Dermis microvascular lymphatic vessel endothelial cell (primary cell): ENCODE data around the gene SMARCD3. TPM values are rescaled to one million over a fixed set of nuclear protein-coding genes. Genes with fewer than 3 reads are reported as not detected.

Source experiments
- DNase-seq, 2 donors: peaks; one replicate each; pipeline versions ENCODE4 v3.0.0 to v3.0.0-alpha.2; 2010; ENCODE audit warnings: low read depth in 2 of 2
- total RNA-seq: library from RNA; depleted of rRNA; stranded (reverse); fragments of >200 nt; gene quantifications from 2 replicates; pipeline ENCODE4 v1.2.1, GENCODE V29; 2014

Gene SMARCD3
- total RNA-seq, 1 donor from 2014 or later: 1.8 TPM

DNA sequence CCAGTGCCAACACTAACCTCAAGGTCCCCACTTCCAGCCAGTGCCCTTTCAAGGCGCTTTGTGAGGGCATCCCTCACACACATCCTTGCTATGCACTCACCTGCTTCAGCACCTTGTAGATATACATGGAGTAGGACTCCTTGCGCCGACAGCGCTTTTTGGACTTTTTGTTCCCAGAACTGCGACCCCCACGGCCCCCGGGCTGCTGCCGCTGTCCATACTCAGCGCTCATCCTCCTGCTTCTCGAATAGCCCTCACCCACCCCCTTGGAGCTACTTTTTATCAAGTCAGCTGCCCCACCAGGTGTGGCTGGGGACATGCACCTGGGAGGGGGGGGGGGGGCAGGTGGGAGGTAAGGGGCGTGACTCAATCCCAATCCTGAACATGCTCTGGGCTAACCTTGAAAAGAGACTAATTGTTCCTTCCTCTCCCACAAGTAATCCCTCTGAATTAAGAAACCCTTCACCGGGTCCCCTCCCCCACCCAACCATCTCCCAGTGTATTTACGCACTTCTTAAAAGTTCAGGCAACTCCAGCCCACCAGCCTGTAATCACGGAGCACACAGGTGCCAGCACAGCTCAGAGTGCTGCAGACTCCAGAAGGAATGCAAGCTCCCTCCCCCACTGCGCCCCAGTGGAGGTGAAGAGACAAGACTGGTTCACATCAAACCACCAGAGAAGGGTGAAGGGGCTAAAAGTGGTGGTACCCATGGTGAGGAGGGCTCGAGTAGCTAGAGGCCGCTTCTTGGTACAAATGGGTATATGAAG, 38.2 kb downstream of the SMARCD3 start, which contains the start of gene H2BK1:
Gene H2BK1, minus strand, starts transcription at position 402 of the 768 bp plus-strand sequence. Its CDS starts 170 bp downstream, at position 232.
- DNase-seq: no peak

DNA sequence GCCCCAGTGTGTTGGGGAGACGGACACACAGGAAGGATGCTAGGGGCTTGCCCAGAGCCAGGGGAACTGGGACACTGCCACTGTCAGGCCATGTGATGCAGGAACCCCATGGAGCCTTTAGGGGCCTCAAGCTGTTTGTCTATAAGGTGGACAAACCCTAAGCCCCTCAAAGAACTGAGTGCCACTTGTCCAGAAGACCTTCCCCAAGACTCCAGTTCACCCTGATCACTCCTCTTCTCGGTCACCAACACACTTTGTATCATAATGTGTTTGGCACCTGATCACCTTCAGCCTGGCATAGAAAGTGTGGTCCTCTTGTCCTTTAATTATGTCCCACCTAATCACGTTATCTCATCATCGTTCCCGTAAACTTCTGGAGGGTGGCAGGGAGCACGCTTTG, 38.9 kb downstream of the SMARCD3 start:
- no peak for DNase-seq

DNA sequence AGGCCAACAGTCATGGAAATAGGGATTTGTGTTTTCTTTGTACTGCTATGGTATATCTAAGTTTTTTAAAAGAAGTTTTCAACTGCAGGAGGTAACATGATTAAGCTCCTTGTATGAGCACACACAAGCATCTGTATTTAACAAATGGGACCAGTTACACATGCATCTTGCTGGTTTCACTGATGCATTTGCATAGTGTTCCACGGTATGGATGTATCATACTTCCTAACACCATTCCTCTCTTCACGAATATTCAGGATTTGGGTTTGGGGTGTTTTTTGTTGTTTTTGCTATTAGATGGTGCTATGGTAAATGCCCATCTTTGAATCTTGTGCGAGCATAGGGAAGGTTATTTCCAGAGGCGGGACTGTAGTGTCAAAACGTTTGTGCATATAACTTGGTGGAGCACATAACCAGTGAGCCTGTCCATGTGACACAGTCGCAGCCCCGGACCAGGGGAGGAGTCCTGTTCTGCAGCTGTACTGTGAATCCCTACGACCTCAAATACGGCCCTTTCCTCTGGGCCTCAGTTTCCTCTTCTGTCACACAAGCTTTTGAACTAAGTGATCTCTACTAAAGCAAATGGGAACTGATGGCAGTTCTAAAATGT, 40.1 kb downstream of the SMARCD3 start:
- no peak for DNase-seq

DNA sequence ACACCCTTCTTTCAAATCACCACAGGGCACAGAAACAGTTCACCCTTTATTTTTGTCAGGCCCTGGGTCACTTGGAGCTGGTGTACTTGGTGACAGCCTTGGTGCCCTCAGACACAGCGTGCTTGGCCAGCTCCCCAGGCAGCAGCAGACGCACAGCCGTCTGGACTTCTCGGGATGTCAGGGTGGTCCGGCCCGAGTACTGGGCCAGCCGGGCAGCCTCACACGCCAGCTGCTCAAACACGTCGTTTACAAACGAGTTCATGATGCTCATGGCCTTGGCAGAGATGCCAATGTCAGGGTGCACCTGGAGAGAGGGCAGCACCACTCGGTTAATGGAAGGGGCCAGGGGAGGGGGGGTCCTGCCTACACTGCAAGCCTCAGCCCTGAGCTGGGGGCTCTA, 40.7 kb downstream of the SMARCD3 start:
- DNase-seq: no peak

DNA sequence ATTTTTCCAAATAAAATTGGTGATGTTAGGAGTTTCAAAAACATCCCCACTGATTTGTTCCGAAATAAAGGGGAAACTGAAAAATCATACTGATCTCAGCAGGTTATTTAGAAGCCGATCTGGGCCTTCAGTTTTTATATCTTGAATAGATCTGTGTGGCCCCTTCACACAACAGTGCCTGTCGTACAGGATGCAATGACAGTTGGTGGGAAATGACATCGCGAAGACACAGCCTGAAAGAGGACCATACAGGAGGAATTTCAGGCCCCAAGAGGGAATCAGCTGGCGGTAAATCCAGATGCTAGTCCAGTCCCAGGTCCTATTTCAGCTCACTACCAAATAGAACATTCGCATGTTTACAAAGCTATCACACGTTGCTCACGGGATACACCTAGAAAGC, 41.2 kb downstream of the SMARCD3 start:
- DNase-seq: no peak

DNA sequence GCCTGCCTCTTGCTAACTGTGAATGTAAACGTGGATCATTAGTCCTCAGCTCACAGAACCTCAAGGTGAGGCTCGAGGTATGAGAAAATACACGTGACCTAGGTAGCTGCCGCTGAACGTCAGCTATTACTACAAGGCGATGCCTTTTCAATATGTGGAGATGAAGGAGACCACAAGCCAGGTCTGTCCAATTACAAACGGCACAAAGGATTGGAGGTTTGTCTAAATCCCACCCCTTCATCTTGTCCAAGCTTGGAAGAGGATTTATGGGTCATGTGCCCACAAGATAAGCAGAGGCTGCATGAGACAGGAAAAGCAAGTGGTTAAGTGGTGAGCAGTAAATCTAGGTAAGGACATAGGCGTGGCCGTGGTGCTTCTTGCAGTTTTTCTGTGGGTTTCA, 41.6 kb downstream of the SMARCD3 start:
- DNase-seq: no peak

DNA sequence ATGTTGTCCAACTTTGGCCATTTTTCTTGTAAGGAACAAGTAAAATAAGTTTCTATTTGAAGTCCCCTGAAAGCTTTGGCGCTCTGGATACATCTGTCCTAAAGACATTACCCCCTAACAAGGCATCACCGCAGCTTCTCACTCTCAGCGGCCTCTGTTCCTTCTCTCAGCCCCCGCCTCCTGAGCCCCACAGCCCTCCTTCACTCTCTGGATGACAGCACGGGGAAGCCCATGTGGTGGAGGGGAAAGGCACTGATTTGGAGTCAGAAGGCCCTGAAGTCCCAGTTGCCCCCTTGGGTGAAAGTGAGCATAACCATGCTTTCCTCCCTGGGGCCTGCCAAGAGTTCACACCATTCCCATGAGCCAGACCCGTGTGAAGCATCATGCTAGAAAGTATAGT, 42.8 kb downstream of the SMARCD3 start:
- DNase-seq: no peak

DNA sequence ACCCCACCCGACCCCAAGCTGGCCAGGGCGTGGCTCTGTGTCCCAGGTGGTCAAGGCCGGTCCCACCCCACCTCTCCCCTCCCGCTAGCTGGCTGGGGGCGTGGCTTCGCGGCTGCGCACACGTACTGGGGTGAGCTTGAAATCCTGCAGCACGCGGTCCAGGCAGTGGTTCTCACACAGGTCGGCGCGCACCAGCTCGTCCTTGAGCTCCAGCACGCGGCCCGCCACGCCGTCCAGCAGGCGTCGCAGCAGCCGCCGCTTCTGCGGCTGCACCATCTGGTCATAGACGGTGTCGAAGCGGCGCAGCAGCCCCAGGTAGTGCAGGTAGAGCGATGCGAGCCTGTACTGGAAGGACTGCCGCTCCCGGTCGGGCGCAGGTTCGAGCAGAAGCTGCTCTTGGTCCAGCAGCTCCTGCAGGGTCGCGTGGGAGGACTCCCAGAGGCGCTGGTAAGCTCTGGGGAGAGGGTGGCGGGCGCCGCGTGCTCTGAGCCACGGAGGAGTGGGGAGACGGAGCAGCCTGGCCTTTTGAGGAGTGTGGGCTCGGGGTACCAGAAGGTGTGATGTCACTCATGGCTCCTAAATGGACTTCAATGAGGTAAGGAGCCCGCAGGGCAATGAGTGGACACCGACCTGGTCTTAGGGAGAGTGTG, 44.0 kb downstream of the SMARCD3 start:
- no peak for DNase-seq

DNA sequence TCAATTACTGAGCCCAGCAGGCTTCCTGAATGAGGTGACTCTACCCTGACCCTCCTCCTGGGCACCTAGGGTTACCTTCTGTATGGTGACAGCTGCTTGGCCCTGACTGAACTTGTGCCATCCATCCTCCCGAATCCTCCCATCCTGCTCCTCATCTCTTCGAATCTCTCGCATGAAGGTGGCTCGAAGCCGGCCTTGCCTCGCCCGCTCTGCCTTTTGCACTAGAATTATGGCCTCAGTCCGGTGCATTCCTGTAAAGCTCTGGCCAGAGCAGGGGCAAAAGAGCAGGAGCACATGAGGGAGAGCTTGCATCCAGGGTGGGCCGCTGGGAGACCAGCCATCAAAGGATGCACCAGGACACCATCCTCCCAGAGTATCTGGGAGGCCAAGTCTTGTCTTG, 45.7 kb downstream of the SMARCD3 start:
- no peak for DNase-seq

DNA sequence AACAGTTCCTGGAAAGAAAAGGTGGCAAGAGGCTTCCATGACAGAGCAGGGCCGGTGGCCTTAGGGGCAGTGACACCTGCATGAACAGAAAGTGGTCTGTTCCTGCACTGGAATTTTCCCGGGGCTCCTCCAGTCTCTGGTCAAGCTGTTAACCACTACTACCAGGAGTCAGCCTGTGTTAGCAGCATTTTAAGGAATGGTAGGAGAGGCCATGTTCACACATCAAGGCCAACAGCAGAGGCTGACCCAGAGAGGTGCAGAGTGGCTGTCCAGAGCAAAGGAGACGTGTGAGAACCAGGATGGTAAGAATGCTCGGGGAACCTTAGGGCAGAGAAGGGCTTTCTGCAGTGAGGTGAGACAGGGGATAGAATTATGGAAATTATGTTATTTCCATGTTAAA, 46.7 kb downstream of the SMARCD3 start:
- DNase-seq: no peak

DNA sequence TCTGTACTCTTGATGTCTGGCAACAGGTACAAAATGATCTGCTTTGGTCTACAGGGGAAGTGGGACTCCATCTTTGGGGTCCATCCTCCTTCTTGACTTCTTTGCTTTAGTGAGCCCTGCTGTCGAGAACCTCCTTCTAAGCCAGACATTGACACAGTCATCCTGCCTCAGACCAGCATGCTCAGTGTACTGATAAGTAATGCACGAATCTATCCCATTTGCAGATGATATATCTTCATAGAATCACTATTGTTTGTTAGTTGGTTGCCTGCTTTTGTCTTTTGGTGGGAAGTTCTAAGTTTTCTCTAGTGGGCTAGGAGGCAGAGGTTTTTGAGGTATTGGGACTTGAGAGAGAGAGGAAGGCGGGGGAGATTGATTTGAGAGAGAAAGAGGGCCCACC, 47.1 kb downstream of the SMARCD3 start:
- DNase-seq: no peak

DNA sequence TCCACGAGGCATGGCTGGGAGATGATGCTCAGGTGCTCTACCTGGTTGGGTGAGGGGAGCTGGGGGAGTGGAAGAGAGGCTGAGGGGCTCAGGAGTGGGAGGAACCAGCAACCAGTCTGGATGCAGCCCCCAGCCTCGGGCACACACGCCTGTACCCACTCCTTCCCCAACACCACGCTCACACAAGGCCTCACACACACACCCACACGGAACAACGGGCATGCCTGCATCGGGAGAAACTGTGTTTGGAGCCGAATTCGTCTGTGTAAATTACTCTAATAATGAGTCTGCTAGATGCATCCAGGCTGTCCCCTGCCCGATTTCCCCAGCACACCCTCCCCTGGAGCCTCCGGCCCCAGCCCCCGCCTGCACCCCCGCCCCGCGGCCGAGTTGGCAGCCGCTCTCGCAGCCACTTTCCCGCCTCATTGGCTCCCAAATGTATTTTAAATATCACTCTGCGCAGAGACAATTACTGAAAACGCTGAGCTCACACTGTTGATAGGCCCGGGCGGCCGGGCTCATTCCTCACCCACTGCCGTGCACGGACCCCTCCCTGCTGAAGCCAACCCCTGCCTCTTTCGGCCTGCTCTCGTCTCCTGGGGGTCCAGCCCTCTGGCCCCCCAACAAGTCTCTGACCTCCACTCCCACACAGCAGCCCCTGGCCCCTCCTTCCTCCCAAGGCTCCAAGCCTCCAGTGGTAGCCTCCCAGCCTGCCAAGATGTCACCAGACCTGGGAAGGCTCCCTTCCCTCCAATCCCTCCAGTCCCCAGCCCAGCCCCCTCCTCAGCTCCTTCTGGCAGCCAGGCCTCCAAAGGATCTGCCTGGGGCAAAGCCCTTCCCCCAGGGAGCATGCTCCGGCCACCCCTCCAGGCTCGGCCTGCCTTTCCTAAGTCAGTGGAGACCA, 49.3 kb downstream of the SMARCD3 start:
- no peak for DNase-seq

DNA sequence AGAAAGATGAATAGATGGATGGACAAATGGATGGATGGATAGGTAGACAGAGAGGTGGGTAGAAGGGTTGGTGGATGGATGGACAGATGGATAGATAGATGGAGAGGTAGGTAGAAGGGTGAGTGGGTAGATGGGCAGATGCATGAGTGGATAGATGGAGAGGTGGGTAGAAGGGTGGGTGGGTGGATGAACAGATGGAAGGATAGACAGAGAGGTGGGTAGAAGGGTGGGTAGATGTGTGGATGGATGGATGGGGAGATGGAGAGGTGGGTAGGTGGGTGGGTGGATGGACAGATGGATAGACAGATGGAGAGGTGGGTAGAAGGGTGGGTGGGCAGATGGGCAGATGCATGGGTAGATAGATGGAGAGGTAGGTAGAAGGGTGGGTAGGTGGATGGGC, 50.6 kb downstream of the SMARCD3 start:
- no peak for DNase-seq

DNA sequence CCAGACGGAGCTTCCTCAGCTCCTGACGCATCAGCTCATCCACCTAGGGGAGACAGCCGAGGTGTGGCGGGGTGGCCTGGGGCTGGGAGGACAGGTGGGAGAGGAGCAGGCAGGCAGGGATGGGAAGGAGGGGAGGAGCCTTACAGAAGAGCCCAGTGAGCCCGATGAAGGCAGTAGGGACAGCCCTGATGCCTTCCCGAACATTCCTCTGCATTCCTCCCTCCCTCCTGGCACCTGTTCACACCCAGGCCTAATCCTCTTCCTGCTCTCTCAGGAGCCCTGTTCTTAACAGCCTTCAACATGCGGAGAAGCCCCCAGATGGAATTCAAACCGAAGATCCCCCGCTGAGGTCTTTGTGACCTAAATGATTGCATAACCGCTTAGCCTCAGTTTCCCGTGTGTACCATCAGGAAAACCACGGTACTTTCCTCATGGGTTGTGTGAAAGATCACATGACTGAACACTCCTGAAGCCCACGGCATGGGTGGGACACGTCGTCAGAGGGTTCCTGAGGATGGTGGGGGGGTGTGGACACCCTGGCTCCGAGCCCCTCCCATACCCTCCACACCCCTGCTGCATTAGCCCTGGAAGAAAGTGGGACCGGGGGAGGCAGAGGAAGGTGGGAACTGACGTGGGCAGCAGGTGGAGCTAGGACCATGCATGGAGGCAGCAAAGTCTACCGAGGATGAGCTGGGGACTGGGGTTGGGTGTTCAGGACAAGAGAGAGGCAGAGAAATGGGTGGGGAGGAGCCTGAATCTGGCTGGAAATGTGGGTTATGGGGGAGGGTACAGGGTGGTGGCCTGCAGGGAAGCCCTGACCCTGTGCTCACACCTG, 52.7 kb downstream of the SMARCD3 start:
- no peak for DNase-seq

DNA sequence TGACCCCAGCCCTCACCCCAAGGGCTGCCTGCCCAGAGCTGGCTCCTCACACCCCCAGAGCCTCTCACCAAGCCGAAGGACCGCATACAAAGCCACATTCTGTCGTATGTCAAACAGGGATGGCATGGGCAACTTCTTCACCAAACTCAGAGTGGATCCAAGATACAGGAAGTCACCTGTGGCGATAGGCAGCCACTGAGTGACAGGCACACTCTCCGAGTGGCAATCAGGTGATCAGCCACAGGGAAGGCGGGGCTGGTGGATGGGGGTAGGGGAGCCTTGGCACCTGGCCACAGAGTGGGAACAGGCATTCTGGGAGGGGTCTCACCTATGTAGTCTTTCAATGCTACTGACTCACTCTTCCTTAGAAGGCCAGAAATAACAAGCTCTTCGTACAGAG, 54.3 kb downstream of the SMARCD3 start:
- DNase-seq: no peak

DNA sequence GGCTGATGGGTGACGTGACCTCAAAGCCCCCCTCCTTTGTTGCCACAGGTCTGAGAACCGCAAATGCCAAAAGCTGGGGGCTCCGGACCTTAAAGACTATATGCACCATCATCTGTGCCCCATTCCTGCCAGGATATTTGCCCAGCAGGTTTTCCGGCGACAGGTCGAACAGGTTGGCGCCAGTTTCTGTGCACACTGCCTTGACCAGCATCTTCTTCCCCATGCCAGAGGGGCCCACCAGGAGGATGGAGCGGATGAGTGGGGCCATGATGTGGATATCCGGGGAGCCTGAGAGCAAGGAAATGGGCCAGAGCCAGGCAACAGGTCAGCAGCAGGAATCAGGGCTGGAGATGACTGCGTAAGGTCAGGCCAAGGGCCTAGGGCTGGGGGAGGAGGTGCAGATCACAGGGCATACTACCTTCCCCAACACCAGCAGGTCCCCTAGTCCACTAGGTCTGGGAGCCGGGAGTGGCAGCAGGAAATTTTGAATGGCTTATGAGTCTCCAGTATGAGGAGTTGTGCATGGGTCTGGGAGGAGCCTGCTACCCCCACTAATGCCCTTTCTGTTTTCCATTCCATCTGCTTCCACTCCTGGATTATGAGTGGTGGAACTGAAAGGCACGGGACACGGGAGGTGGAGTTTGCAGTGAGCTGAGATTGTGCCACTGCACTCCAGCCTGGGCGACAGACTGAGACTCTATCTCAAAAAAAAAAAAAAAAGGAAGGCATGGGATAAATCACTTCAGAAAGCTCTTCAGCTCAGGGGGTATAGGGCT, 55.1 kb downstream of the SMARCD3 start:
- DNase-seq: no peak

DNA sequence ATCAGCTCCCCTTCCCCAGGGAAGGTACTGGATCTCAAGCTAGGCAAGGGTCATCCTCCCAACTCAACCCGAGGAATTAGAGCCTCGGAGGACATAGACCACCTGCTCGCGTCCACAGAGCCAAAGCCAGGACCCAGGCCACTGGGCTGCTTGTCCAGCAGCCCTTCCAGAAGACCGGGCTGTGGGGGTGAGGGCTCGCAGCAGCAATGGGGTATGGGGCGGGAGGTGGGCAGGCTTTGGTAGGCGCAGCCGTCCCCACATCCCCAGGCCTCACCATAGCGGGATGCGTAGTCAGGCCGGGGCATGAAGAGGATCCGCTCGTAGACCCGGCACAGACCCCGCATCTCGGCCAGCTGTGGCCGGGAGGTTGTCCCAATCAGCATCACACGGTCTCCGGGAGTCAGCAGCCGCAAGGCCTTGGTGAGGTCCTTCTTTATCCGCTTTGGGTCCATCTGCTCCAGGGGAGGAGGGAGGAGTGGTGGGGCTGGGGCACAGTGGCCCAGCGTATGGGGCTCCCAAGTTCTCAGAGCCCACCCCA, 56.4 kb downstream of the SMARCD3 start:
- DNase-seq: no peak

DNA sequence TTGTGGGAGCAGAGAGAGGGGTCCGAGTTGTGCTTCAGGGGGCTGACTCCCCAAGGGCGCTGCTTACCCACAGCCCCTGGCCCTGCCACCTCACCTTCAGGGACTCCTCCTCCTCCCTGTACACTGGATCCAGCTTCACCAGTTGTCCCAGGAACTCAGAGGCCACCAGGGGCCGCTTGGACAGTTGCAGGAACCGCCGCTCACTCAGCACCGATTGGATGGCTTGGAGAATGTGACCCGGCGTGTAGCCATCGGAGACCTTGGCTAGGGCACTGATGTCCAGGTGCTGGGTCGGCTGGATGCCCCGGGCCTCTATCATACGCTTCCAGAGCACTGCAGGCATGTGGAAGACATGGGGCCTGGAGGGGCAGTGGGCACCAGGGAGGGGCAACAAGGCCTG, 57.0 kb downstream of the SMARCD3 start:
- DNase-seq: no peak

DNA sequence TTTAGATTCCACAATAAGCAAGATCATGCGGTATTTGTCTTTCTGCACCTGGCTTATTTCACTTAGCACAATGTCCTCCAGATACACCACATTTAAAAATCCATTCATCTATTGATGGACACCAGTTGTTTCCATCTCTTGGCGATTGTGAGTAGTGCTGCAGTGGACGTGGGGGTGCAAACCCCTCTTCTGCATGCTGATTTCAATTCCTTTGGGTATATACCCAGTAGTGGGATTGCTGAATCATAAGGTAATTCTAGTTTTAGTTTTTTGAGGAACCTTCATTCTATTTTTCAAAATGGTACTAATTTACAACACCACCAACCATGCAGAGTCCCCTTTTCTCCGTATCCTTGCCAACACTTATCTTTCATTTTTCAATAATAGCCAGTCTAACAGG, 59.5 kb downstream of the SMARCD3 start:
- DNase-seq: no peak
